ENCODE results near the gene DSTYK.

DSTYK gene

DNA sequence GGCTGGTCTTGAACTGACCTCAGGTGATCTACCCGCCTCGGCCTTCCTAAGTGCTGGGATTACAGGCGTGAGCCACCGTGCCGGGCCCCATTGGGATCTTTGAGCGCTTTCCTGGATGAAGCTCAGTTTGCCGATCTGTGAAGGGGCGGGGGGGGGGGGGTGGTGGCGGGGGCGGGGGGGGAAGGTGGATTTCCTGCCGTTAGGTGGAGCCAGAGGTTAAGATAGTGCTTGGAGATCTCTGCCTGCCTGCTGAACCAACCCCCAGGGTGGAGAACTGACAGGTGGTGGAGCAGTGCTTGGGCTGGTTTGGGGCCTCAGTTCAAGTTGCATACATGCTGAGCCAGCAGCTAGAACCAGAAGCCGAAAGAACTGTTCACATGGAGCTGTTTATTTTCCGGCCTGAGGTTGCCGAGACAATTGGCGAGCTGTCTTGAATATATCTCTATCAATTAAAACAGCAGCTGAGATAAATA is 17.9 kb upstream of the DSTYK start:
- no peaks in the 10 kb centered on the region for H3K36me3 ChIP-seq (ENCODE audit: control insufficient read depth in 4 of 4, insufficient read depth in 4 of 4, low read length in 3 of 4)
- ChIA-PET CTCF (interaction anchor here (0.7 to 9.4 kb wide), 18 partner anchors 9 to 107 kb away, joined by 3 to 129 read pairs (median 4); no protein-coding TSS in a partner anchor), POLR2A (interaction anchor here (1.5 kb wide), 1 partner anchor 27 kb away, joined by 3 read pairs; no protein-coding TSS in a partner anchor)
- H3K9me3 ChIP-seq (ENCODE audit: control extremely low read depth in 1 of 5, control insufficient read depth in 4 of 5, insufficient read depth in 2 of 5, low read depth in 1 of 5, low read length in 4 of 5), result no peaks in the 10 kb centered on the region
- DNase-seq, result peak; percentile 59 to 68 (median 66)
- 7% methylated on average over 3 of the region's 15 CpGs for WGBS (ENCODE audit: insufficient coverage)
- peak overlapping the region in 6 of 7 experiments; percentile 13 to 86 (median 52) for H3K4me3 ChIP-seq (ENCODE audit: control insufficient read depth in 1 of 7, extremely low read depth in 1 of 7, insufficient read depth in 4 of 7, low read depth in 2 of 7, low read length in 6 of 7)
- H3K27ac ChIP-seq (ENCODE audit: insufficient read depth in 1 of 2, low read depth in 1 of 2, low read length in 2 of 2, poor library complexity in 1 of 2, severe bottlenecking in 2 of 2), result no peak overlapping the region
- peaks cover 0 to 13% (median 0%) of the 10 kb centered on the region in 5 experiments for H3K27me3 ChIP-seq (replicated peaks in 2 of 5; ENCODE audit: control insufficient read depth in 4 of 5, insufficient read depth in 5 of 5, low read length in 4 of 5)
- H3K4me1 ChIP-seq (ENCODE audit: control extremely low read depth in 1 of 4, control insufficient read depth in 4 of 4, insufficient read depth in 4 of 4, low read length in 3 of 4), result peaks cover 6 to 42% (median 40%) of the 10 kb centered on the region in 4 experiments

DNA sequence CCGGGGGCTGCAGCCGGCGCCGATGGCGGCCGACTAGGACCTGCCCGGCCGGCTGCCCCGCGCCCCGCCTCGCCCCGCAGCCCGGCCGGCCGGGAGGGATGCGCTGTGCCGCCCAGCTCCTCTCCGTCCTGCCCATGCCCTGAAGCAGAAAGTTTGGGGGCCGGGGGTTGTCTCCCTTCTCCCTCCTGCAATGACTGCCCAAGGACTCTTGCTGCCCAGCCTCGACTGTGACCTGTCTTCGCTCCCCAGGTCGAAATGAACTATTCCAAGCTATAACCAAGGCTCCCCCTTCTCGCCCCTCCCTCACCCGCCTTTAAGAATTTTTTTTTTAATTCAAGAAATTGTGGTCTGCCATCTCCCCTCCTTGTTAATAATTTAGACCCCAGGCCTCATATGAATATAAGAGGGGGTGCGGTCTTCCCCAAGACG is 16.6 kb upstream of the DSTYK start:
- CTCF ChIA-PET, result interaction anchor here (0.7 to 9.4 kb wide), 7 partner anchors 13 to 167 kb away, joined by 3 to 129 read pairs (median 3); partner anchors contain the start of gene RBBP5
- peak in 2 of 3 donors; percentile 12 to 22 for DNase-seq
- POLR2A ChIA-PET, result interaction anchor here (1.5 kb wide), 1 partner anchor 17 kb away, joined by 4 read pairs; the partner anchor contains the start of gene DSTYK
- H3K27ac ChIP-seq (ENCODE audit: insufficient read depth in 1 of 2, low read depth in 1 of 2, low read length in 2 of 2, poor library complexity in 1 of 2, severe bottlenecking in 2 of 2), result no peak overlapping the region
- H3K4me1 ChIP-seq (ENCODE audit: control extremely low read depth in 1 of 4, control insufficient read depth in 4 of 4, insufficient read depth in 4 of 4, low read length in 3 of 4), result peaks cover 6 to 37% (median 36%) of the 10 kb centered on the region in 4 experiments
- peaks cover 0 to 13% (median 0%) of the 10 kb centered on the region in 5 experiments for H3K27me3 ChIP-seq (replicated peaks in 2 of 5; ENCODE audit: control insufficient read depth in 4 of 5, insufficient read depth in 5 of 5, low read length in 4 of 5)
- H3K4me3 ChIP-seq (ENCODE audit: control insufficient read depth in 1 of 7, extremely low read depth in 1 of 7, insufficient read depth in 4 of 7, low read depth in 2 of 7, low read length in 6 of 7), result peak overlapping the region; percentile 29 to 86 (median 73)
- 1% methylated on average over 21 of the region's 27 CpGs for WGBS (ENCODE audit: insufficient coverage)
- no peaks in the 10 kb centered on the region for H3K9me3 ChIP-seq (ENCODE audit: control extremely low read depth in 1 of 5, control insufficient read depth in 4 of 5, insufficient read depth in 2 of 5, low read depth in 1 of 5, low read length in 4 of 5)
- no peaks in the 10 kb centered on the region for H3K36me3 ChIP-seq (ENCODE audit: control insufficient read depth in 4 of 4, insufficient read depth in 4 of 4, low read length in 3 of 4)

DNA sequence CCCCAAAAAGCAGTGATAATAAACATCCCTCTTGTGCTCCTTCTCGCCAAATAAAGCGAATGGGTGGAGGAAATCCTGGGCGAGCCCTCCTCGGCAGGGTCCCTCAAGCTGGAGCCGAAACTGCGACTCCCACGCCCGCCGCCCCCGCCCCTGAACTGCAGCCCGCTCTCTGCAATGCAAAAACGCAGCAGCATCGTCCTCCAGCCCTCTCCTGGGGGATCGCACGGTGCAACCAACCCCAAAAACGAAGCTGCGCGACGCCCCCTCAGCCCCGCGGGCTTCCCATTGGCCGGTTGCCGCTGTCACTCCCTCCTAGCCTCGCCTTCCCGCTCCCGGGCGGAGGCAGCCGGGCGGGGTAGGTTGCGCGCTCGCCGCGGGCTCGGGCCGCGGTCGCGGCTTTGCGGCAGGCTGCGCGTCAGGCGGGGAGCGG is 16.1 kb upstream of the DSTYK start, which contains the start of gene TMCC2:
TSS of gene TMCC2 (plus strand) at position 363 of the 430 bp plus-strand sequence. CDS start 619 bp downstream, outside the sequence.
- under 1% methylated on average over 22 of the region's 44 CpGs for WGBS (ENCODE audit: insufficient coverage)
- H3K4me1 ChIP-seq (ENCODE audit: control extremely low read depth in 1 of 4, control insufficient read depth in 4 of 4, insufficient read depth in 4 of 4, low read length in 3 of 4), result peaks cover 6 to 35% (median 33%) of the 10 kb centered on the region in 4 experiments
- H3K4me3 ChIP-seq (ENCODE audit: control insufficient read depth in 1 of 7, extremely low read depth in 1 of 7, insufficient read depth in 4 of 7, low read depth in 2 of 7, low read length in 6 of 7), result peak within 1 kb of the TSS; percentile 58 to 86 (median 73)
- H3K36me3 ChIP-seq (ENCODE audit: control insufficient read depth in 4 of 4, insufficient read depth in 4 of 4, low read length in 3 of 4), result no peaks in the 10 kb centered on the region
- H3K27ac ChIP-seq (ENCODE audit: insufficient read depth in 1 of 2, low read depth in 1 of 2, low read length in 2 of 2, poor library complexity in 1 of 2, severe bottlenecking in 2 of 2), result no peak within 1 kb of the TSS
- CTCF ChIA-PET, result interaction anchor here (1.0 to 9.4 kb wide), 5 partner anchors 9 to 166 kb away, joined by 3 to 129 read pairs (median 3); no protein-coding TSS in a partner anchor
- H3K27me3 ChIP-seq (replicated peaks in 2 of 5; ENCODE audit: control insufficient read depth in 4 of 5, insufficient read depth in 5 of 5, low read length in 4 of 5), result peaks cover 0 to 13% (median 0%) of the 10 kb centered on the region in 5 experiments
- DNase-seq, result peak; percentile 89 to 94 (median 93)
- no peaks in the 10 kb centered on the region for H3K9me3 ChIP-seq (ENCODE audit: control extremely low read depth in 1 of 5, control insufficient read depth in 4 of 5, insufficient read depth in 2 of 5, low read depth in 1 of 5, low read length in 4 of 5)
- POLR2A ChIA-PET, result interaction anchor here (1.5 kb wide), 1 partner anchor 16 kb away, joined by 4 read pairs; the partner anchor contains the start of gene DSTYK

GRCh38 chr1:205226868-205227583 is 15.5 kb upstream of the DSTYK start:
- no peaks in the 10 kb centered on the region for H3K9me3 ChIP-seq (ENCODE audit: control extremely low read depth in 1 of 5, control insufficient read depth in 4 of 5, insufficient read depth in 2 of 5, low read depth in 1 of 5, low read length in 4 of 5)
- ChIA-PET CTCF (interaction anchor here (1.0 to 9.4 kb wide), 4 partner anchors 8 to 43 kb away, joined by 3 to 129 read pairs (median 4); no protein-coding TSS in a partner anchor), POLR2A (interaction anchor here (1.5 kb wide), 1 partner anchor 16 kb away, joined by 4 read pairs; the partner anchor contains the start of gene DSTYK)
- no peak overlapping the region for H3K27ac ChIP-seq (ENCODE audit: insufficient read depth in 1 of 2, low read depth in 1 of 2, low read length in 2 of 2, poor library complexity in 1 of 2, severe bottlenecking in 2 of 2)
- H3K4me3 ChIP-seq (ENCODE audit: control insufficient read depth in 1 of 7, extremely low read depth in 1 of 7, insufficient read depth in 4 of 7, low read depth in 2 of 7, low read length in 6 of 7), result peak overlapping the region in 6 of 7 experiments; percentile 57 to 86 (median 75)
- DNase-seq, result peak in 2 of 3 donors; percentile 54 to 58
- H3K4me1 ChIP-seq (ENCODE audit: control extremely low read depth in 1 of 4, control insufficient read depth in 4 of 4, insufficient read depth in 4 of 4, low read length in 3 of 4), result peaks cover 6 to 33% (median 32%) of the 10 kb centered on the region in 4 experiments
- H3K27me3 ChIP-seq (replicated peaks in 2 of 5; ENCODE audit: control insufficient read depth in 4 of 5, insufficient read depth in 5 of 5, low read length in 4 of 5), result peaks cover 0 to 13% (median 0%) of the 10 kb centered on the region in 5 experiments
- WGBS (ENCODE audit: insufficient coverage), result 27% methylated on average over 6 of the region's 8 CpGs
- no peaks in the 10 kb centered on the region for H3K36me3 ChIP-seq (ENCODE audit: control insufficient read depth in 4 of 4, insufficient read depth in 4 of 4, low read length in 3 of 4)

DNA sequence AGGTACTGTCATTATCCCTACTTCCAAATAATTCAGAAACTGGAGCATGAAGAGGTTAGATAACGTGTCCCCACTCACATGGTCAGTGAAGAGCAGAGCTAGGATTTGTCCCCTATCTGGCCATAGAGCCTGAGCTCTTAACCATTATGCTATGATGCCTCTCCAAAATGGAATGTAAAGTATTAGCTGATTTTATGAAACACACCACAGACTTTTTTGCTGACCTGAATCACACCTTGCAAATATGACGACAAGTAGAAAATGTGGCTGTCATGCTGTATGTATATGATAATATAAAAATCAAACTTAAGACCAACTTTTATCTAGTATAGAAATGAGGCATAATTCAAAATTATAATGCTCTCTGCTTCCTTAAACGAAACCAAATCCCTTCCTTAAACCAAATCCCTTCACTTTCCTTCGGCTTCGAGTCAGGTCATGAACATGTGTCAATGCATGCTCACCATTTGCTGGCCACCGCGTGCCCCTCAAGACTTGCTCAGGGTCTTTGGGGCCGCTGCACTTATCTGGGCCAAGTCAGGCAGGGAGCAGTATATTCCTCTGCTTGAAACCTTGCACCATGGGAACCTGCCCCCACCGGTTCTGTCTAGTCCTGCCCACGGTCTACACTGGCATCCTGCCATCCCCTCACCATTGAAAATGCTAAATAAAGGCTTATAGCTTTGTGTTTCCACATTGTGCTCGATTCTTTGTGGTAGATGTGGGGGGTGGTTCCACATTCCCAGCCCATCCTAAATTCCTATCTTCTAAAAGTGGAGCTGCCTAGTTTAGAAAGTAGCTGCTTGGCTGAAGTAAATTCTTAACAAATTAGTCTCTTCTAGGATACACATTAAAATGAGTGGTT is 14.6 kb upstream of the DSTYK start:
- POLR2A ChIA-PET, result no interaction called here
- H3K27me3 ChIP-seq (replicated peaks in 2 of 5; ENCODE audit: control insufficient read depth in 4 of 5, insufficient read depth in 5 of 5, low read length in 4 of 5), result peaks cover 0 to 13% (median 0%) of the 10 kb centered on the region in 5 experiments
- H3K9me3 ChIP-seq (ENCODE audit: control extremely low read depth in 1 of 5, control insufficient read depth in 4 of 5, insufficient read depth in 2 of 5, low read depth in 1 of 5, low read length in 4 of 5), result no peaks in the 10 kb centered on the region
- DNase-seq, result no peak
- no peaks in the 10 kb centered on the region for H3K36me3 ChIP-seq (ENCODE audit: control insufficient read depth in 4 of 4, insufficient read depth in 4 of 4, low read length in 3 of 4)
- no peak overlapping the region for H3K27ac ChIP-seq (ENCODE audit: insufficient read depth in 1 of 2, low read depth in 1 of 2, low read length in 2 of 2, poor library complexity in 1 of 2, severe bottlenecking in 2 of 2)
- CTCF ChIA-PET, result interaction anchor here (0.9 to 9.4 kb wide), 3 partner anchors 11 to 165 kb away, joined by 3 to 129 read pairs (median 3); no protein-coding TSS in a partner anchor
- no peak overlapping the region for H3K4me3 ChIP-seq (ENCODE audit: control insufficient read depth in 1 of 7, extremely low read depth in 1 of 7, insufficient read depth in 4 of 7, low read depth in 2 of 7, low read length in 6 of 7)
- peaks cover 6 to 33% (median 32%) of the 10 kb centered on the region in 4 experiments for H3K4me1 ChIP-seq (ENCODE audit: control extremely low read depth in 1 of 4, control insufficient read depth in 4 of 4, insufficient read depth in 4 of 4, low read length in 3 of 4)
- WGBS (ENCODE audit: insufficient coverage), result 88% methylated on average over 6 of the region's 11 CpGs

DNA sequence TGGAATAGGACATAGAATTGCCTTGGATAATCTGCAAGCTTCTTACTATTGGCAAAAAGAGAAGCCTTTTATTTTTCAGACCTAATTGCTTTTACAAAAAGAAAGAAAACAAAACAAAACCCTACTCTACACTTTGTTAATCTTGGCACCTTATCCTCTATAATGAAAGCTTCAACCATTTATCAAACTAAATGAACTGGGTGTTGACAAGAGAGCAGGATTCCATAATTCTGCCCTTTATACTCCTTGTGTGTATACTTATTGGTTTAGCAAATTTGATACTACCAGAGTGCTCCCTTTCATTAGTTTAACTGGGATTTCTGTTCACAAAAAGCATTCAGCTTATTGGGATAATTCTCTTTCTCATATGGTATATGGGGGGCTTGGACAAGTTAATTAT is 13.2 kb upstream of the DSTYK start:
- no peak for DNase-seq
- Histone ChIP-seq H3K36me3 (ENCODE audit: control insufficient read depth in 4 of 4, insufficient read depth in 4 of 4, low read length in 3 of 4) (no peaks in the 10 kb centered on the region), H3K27me3 (replicated peaks in 2 of 5; ENCODE audit: control insufficient read depth in 4 of 5, insufficient read depth in 5 of 5, low read length in 4 of 5) (peaks cover 0 to 13% (median 0%) of the 10 kb centered on the region in 5 experiments), H3K9me3 (ENCODE audit: control extremely low read depth in 1 of 5, control insufficient read depth in 4 of 5, insufficient read depth in 2 of 5, low read depth in 1 of 5, low read length in 4 of 5) (no peaks in the 10 kb centered on the region), H3K4me3 (ENCODE audit: control insufficient read depth in 1 of 7, extremely low read depth in 1 of 7, insufficient read depth in 4 of 7, low read depth in 2 of 7, low read length in 6 of 7) (no peak overlapping the region), H3K27ac (ENCODE audit: insufficient read depth in 1 of 2, low read depth in 1 of 2, low read length in 2 of 2, poor library complexity in 1 of 2, severe bottlenecking in 2 of 2) (no peak overlapping the region), H3K4me1 (ENCODE audit: control extremely low read depth in 1 of 4, control insufficient read depth in 4 of 4, insufficient read depth in 4 of 4, low read length in 3 of 4) (peaks cover 2 to 23% (median 22%) of the 10 kb centered on the region in 4 experiments)
- POLR2A ChIA-PET, result interaction anchor here (0.6 kb wide), 1 partner anchor 1489 kb away, joined by 3 read pairs; no protein-coding TSS in a partner anchor
- CTCF ChIA-PET, result interaction anchor here (0.8 to 9.4 kb wide), 3 partner anchors 30 to 83 kb away, joined by 3 to 129 read pairs (median 3); no protein-coding TSS in a partner anchor

Data from common myeloid progenitor, CD34-positive (primary cell).